A549 (cell line): ENCODE results near the gene FAM221A. TPM values are rescaled to one million over a fixed set of nuclear protein-coding genes. Genes with fewer than 3 reads are reported as not detected.

Experiments
- ATAC-seq, 2 experiments: fragments of 200-7000 bp in 1 of 2; fragments of >200 bp in 1 of 2; cut with Nextera tagmentation in 1 of 2; cut with Tn5 transposase in 1 of 2; 3 replicates each; pipeline versions ENCODE4 v1.8.0 to v1.9.1; 2018 to 2020; ENCODE audit warnings: mild to moderate bottlenecking in 1 of 2, moderate library complexity in 1 of 2
- CTCF ChIA-PET: fragments of 300-600 bp; sonication (Branson Sonifier 250); formaldehyde crosslinking; extraction: SDS; loops from one replicate; lab custom pipeline; 2021; ENCODE audit warnings: antibody characterized with exemption, inconsistent platforms; lab: Yijun Ruan, JAX
- POLR2A ChIA-PET: fragments of 350-600 bp; formaldehyde crosslinking; extraction: SDS; loops from one replicate; lab custom pipeline; 2021; ENCODE audit warnings: antibody characterized with exemption, inconsistent platforms; lab: Yijun Ruan, JAX
- DNase-seq, 2 experiments: peaks; one replicate each; pipeline versions ENCODE4 v3.0.0 to v3.0.0-alpha.2; 2011 to 2016; ENCODE audit warnings: low read depth in 1 of 2, low spot score in 1 of 2
- FAIRE-seq: peaks from 2 replicates; lab custom pipeline; 2011; peaks lifted over from hg19 to GRCh38; lab: Jason Lieb, UNC
- H3K27ac ChIP-seq, 2 experiments: fragments of >200 bp; sonication (Bioruptor Twin); formaldehyde crosslinking; 3 replicates each; pipeline ENCODE4 v1.5.1; 2016 to 2017
- H3K4me1 ChIP-seq: fragments of >200 bp; sonication (Bioruptor Twin); formaldehyde crosslinking; 3 replicates; pipeline ENCODE4 v1.6.1; 2016
- H3K4me2 ChIP-seq: fragments of >200 bp; sonication (Bioruptor Twin); formaldehyde crosslinking; 3 replicates; pipeline ENCODE4 v1.6.1; 2016
- H3K4me3 ChIP-seq: fragments of >200 bp; sonication (Bioruptor Twin); formaldehyde crosslinking; 3 replicates; pipeline ENCODE4 v1.5.1; 2016
- H3K9me3 ChIP-seq: fragments of >200 bp; sonication (Bioruptor Twin); formaldehyde crosslinking; 3 replicates; pipeline ENCODE4 v1.6.1; 2016
- ATOH8 ChIP-seq: fragments of 250-450 bp; sonication (Bioruptor Pico); IDR thresholded peaks from 2 replicates; pipeline ENCODE4 v1.5.0; 2020; ENCODE audit warnings: low read depth, mild to moderate bottlenecking, moderate library complexity
- BHLHE40 ChIP-seq: IDR thresholded peaks from 2 replicates; pipeline ENCODE4 v1.6.1; 2012; ENCODE audit warnings: low read depth, low read length, inconsistent platforms
- CBX2 ChIP-seq: fragments of 200-600 bp; sonication (generic); IDR thresholded peaks from 2 replicates; pipeline ENCODE4 v1.6.1; 2016; ENCODE audit warnings: low read depth, mild to moderate bottlenecking, borderline replicate concordance
- CEBPB ChIP-seq, 2 experiments: fragments of >200 bp in 1 of 2; sonication (Bioruptor Twin) in 1 of 2; formaldehyde crosslinking in 1 of 2; IDR thresholded peaks; 2 replicates each; pipeline ENCODE4 v1.6.1; 2012 to 2016
- CHD4 ChIP-seq: fragments of 200-600 bp; sonication (generic); IDR thresholded peaks from 2 replicates; pipeline ENCODE4 v1.6.1; 2016; ENCODE audit warnings: antibody characterized with exemption, mild to moderate bottlenecking, borderline replicate concordance
- EHF ChIP-seq: fragments of 250-450 bp; sonication (Bioruptor Pico); IDR thresholded peaks from 2 replicates; pipeline ENCODE4 v1.5.0; 2020; ENCODE audit warnings: mild to moderate bottlenecking
- EHMT2 ChIP-seq: fragments of 200-600 bp; sonication (generic); IDR thresholded peaks from 2 replicates; pipeline ENCODE4 v1.6.1; 2016; ENCODE audit warnings: antibody characterized with exemption, low read depth, mild to moderate bottlenecking, moderate library complexity
- FOSB ChIP-seq: fragments of 250-450 bp; sonication (Bioruptor Pico); IDR thresholded peaks from 2 replicates; pipeline ENCODE4 v1.5.0; 2020; ENCODE audit warnings: mild to moderate bottlenecking, moderate library complexity
- FOSL2 ChIP-seq, 2 experiments: fragments of 450-650 bp in 1 of 2; fragments of >200 bp in 1 of 2; sonication (Bioruptor Twin) in 1 of 2; formaldehyde crosslinking; IDR thresholded peaks; 2 replicates each; pipeline versions ENCODE4 v1.5.0 to v1.6.1; 2016 to 2020; ENCODE audit warnings: mild to moderate bottlenecking in 1 of 2, moderate library complexity in 1 of 2
- GATA3 ChIP-seq: IDR thresholded peaks from 2 replicates; pipeline ENCODE4 v1.6.1; 2012; ENCODE audit warnings: borderline replicate concordance
- HDAC2 ChIP-seq: fragments of 200-600 bp; sonication (generic); IDR thresholded peaks from 2 replicates; pipeline ENCODE4 v1.6.1; 2016
- HEYL ChIP-seq: fragments of 250-450 bp; sonication (Bioruptor Pico); IDR thresholded peaks from 2 replicates; pipeline ENCODE4 v1.8.0; 2021; ENCODE audit warnings: mild to moderate bottlenecking, moderate library complexity
- HMGXB4 ChIP-seq: fragments of 250-450 bp; sonication (Bioruptor Pico); IDR thresholded peaks from 2 replicates; pipeline ENCODE4 v1.5.0; 2021; ENCODE audit warnings: mild to moderate bottlenecking, moderate library complexity, borderline replicate concordance
- HOXB5 ChIP-seq: fragments of 250-450 bp; sonication (Bioruptor Pico); IDR thresholded peaks from 2 replicates; pipeline ENCODE4 v1.5.0; 2020; ENCODE audit warnings: mild to moderate bottlenecking, moderate library complexity
- KDM5A ChIP-seq: fragments of 200-600 bp; sonication (generic); IDR thresholded peaks from 2 replicates; pipeline ENCODE4 v1.6.1; 2016; ENCODE audit warnings: antibody characterized with exemption, mild to moderate bottlenecking
- MAX ChIP-seq: IDR thresholded peaks from 2 replicates; pipeline ENCODE4 v1.6.1; 2012
- MYC ChIP-seq: IDR thresholded peaks from 2 replicates; pipeline ENCODE4 v1.6.1; 2012; ENCODE audit warnings: mild to moderate bottlenecking, inconsistent platforms, low read length, improper control_type of control experiment, borderline replicate concordance
- NPAS2 ChIP-seq: fragments of 250-450 bp; sonication (Bioruptor Pico); IDR thresholded peaks from 2 replicates; pipeline ENCODE4 v1.8.0; 2022; ENCODE audit warnings: mild to moderate bottlenecking, moderate library complexity, borderline replicate concordance
- NR3C1 ChIP-seq: fragments of >200 bp; sonication (Bioruptor Twin); formaldehyde crosslinking; IDR thresholded peaks from 3 replicates; pipeline ENCODE4 v1.6.1; 2017
- PHF8 ChIP-seq: fragments of 200-600 bp; sonication (generic); IDR thresholded peaks from 2 replicates; pipeline ENCODE4 v1.6.1; 2016; ENCODE audit warnings: low read depth, mild to moderate bottlenecking, antibody characterized with exemption, moderate library complexity, borderline replicate concordance
- POLR2AphosphoS2 ChIP-seq: conservative IDR thresholded peaks from 2 replicates; pipeline ENCODE4 v1.6.1; 2012; ENCODE audit warnings: low read length, improper control_type of control experiment, inconsistent platforms
- RAD21 ChIP-seq, 2 experiments: fragments of >200 bp in 1 of 2; sonication (Bioruptor Twin) in 1 of 2; formaldehyde crosslinking in 1 of 2; IDR thresholded peaks in 1 of 2; conservative IDR thresholded peaks in 1 of 2; 2 replicates in 1 of 2; 3 replicates in 1 of 2; pipeline ENCODE4 v1.6.1; 2012 to 2018; ENCODE audit warnings: inconsistent platforms in 1 of 2
- REST ChIP-seq: fragments of 200-600 bp; sonication (generic); IDR thresholded peaks from 2 replicates; pipeline ENCODE4 v1.6.1; 2016; ENCODE audit warnings: antibody characterized with exemption, mild to moderate bottlenecking, moderate library complexity
- RFX5 ChIP-seq: fragments of 450-650 bp; IDR thresholded peaks from 2 replicates; pipeline ENCODE4 v1.7.1; 2014; ENCODE audit warnings: antibody characterized with exemption, mild to moderate bottlenecking, moderate library complexity
- SMC3 ChIP-seq: fragments of >200 bp; sonication (Bioruptor Twin); formaldehyde crosslinking; IDR thresholded peaks from 3 replicates; pipeline ENCODE4 v1.6.1; 2018; ENCODE audit warnings: inconsistent platforms
- TFCP2L1 ChIP-seq: fragments of 250-450 bp; sonication (Bioruptor Pico); IDR thresholded peaks from 2 replicates; pipeline ENCODE4 v1.5.0; 2021; ENCODE audit warnings: mild to moderate bottlenecking
- TP53 ChIP-seq: fragments of 250-450 bp; sonication (Bioruptor Pico); IDR thresholded peaks from 2 replicates; pipeline ENCODE4 v1.5.0; 2021; ENCODE audit warnings: mild to moderate bottlenecking, moderate library complexity
- ZFP36 ChIP-seq: fragments of 450-650 bp; IDR thresholded peaks from 2 replicates; pipeline ENCODE4 v1.6.1; 2014; ENCODE audit warnings: borderline replicate concordance; ENCODE audit not compliant: partially characterized antibody
- WGBS: methylation state at CpG from one replicate; pipeline ENCODE4 v1.1.6; 2017; ENCODE audit errors: missing lambda C conversion rate; 5-methylcytosine and 5-hydroxymethylcytosine counted together
- polyA plus RNA-seq, 4 experiments: library from polyadenylated mRNA; depleted of rRNA in 3 of 4; stranded (reverse); fragments of >200 nt; fragmentation: RNase III in 1 of 4; extraction: RNeasy Plus Mini Kit Qiagen cat#74134 plus additional on column Dnase treatment in 1 of 4; gene quantifications; 2 replicates in 3 of 4; 3 replicates in 1 of 4; pipeline ENCODE4 v1.2.3, GENCODE V29; 2011 to 2017

Gene FAM221A
- polyA plus RNA-seq, 2 of the 4 experiments (the other 2 are of a cell fraction) = 0.94 to 1.8 TPM

GRCh38 chr7:23709081-23709750, 29.2 kb downstream of the FAM221A start:
- no peak overlapping the region for H3K4me3 ChIP-seq
- CTCF ChIA-PET = interaction anchor here (0.6 to 7.3 kb wide), 11 partner anchors 12 to 436 kb away, joined by 3 to 115 read pairs (median 4); no protein-coding TSS in a partner anchor
- FAIRE-seq = peak; percentile 18
- no peak for TF ChIP-seq NR3C1
- no peak for TF ChIP-seq HDAC2
- TF ChIP-seq EHF (CRISPR knock-in tag) = no peak
- no peak for TF ChIP-seq RAD21 (conservative IDR thresholded peaks at IDR 0.05 in 1 of 2, IDR thresholded peaks at IDR 0.05 in 1 of 2)
- no peak for TF ChIP-seq FOSL2 (IDR thresholded peaks at IDR 0.05)
- TF ChIP-seq FOSL2 (CRISPR knock-in tag; IDR thresholded peaks at IDR 0.05) = no peak
- TF ChIP-seq HOXB5 (CRISPR knock-in tag) = no peak
- TF ChIP-seq MYC = no peak
- no peak for TF ChIP-seq SMC3
- TF ChIP-seq TP53 (CRISPR knock-in tag) = no peak
- no peak for TF ChIP-seq TFCP2L1 (CRISPR knock-in tag)
- TF ChIP-seq MAX = no peak
- no peak for TF ChIP-seq EHMT2
- no peak for TF ChIP-seq CEBPB (IDR thresholded peaks at IDR 0.05)
- no peak for TF ChIP-seq HMGXB4 (CRISPR knock-in tag)
- no peak for TF ChIP-seq REST
- TF ChIP-seq ZFP36 = no peak
- no peak for TF ChIP-seq ATOH8 (CRISPR knock-in tag)
- no peak for TF ChIP-seq FOSB (CRISPR knock-in tag)
- TF ChIP-seq, all 56 proteins: peak for 0
- ATAC-seq (no peak), DNase-seq (no peak)
- Histone ChIP-seq H3K9me3 (peaks cover 17% of the 10 kb centered on the region), H3K4me2 (no peak overlapping the region), H3K27ac (no peak overlapping the region), H3K4me1 (peaks cover 26% of the 10 kb centered on the region)
- 61% methylated on average over 7 of the region's 7 CpGs for WGBS
- POLR2A ChIA-PET = no interaction called here

GRCh38 chr7:23710000-23710399, 30.0 kb downstream of the FAM221A start, which contains the start of gene STK31:
Gene STK31 (plus strand): TSS chr7:23710219. CDS start chr7:23710286, 67 bp downstream.
- Histone ChIP-seq H3K9me3 (peaks cover 17% of the 10 kb centered on the region), H3K27ac (no peak within 1 kb of the TSS), H3K4me2 (no peak within 1 kb of the TSS), H3K4me1 (peaks cover 27% of the 10 kb centered on the region), H3K4me3 (no peak within 1 kb of the TSS)
- CTCF ChIA-PET = interaction anchor here (0.6 to 7.3 kb wide), 9 partner anchors 9 to 437 kb away, joined by 3 to 115 read pairs (median 3); no protein-coding TSS in a partner anchor
- ATAC-seq (no peak), DNase-seq (no peak), FAIRE-seq (no peak)
- POLR2A ChIA-PET = no interaction called here
- WGBS = 92% methylated on average over 33 of the region's 33 CpGs
- TF ChIP-seq POLR2AphosphoS2 = no peak
- no peak for TF ChIP-seq BHLHE40
- no peak for TF ChIP-seq CBX2
- no peak for TF ChIP-seq NPAS2
- TF ChIP-seq EHMT2 = no peak
- TF ChIP-seq CHD4 = no peak
- TF ChIP-seq HEYL (CRISPR knock-in tag) = no peak
- TF ChIP-seq KDM5A = no peak
- TF ChIP-seq SMC3 = no peak
- no peak for TF ChIP-seq MYC
- TF ChIP-seq RFX5 = no peak
- TF ChIP-seq ATOH8 (CRISPR knock-in tag) = no peak
- TF ChIP-seq GATA3 = no peak
- TF ChIP-seq PHF8 = no peak
- TF ChIP-seq TFCP2L1 (CRISPR knock-in tag) = no peak
